Measurements from ENCODE around the gene ASTN2. TPM values are rescaled to one million over a fixed set of nuclear protein-coding genes. Genes with fewer than 3 reads are reported as not detected.

Gene ASTN2
- polyA plus RNA-seq, 2 of the 4 experiments (the other 2 are of a cell fraction) = 5.8 to 11.6 TPM

DNA sequence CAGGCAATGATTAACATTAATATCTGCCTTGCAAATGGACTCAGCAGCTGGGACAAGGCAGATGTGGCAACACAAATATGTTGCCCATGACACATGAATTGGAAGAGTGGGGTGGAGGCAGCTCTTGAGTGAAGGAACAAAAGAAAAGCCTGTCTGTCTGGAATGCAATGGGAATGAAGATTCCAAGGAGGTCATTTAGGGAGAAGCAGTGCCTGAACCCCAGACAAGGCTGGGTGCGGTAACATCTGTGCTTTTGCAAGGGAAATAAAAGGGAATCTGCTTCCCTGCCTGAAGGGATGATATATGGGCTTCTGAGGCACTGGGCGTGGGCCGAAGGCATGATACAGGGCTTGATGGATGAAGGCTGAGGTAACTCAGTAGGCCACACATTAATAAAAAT, 821.9 kb downstream of the ASTN2 start:
- H3K4me3 ChIP-seq = no peak overlapping the region
- H3K27ac ChIP-seq = no peak overlapping the region
- TF ChIP-seq JUNB (IDR thresholded peaks at IDR 0.05) (no peak), SMC3 (IDR thresholded peaks at IDR 0.05) (no peak), CHD4 (IDR thresholded peaks at IDR 0.05; ENCODE audit: borderline replicate concordance) (no peak), POLR2AphosphoS2 (conservative IDR thresholded peaks at IDR 0.05; ENCODE audit: low read length) (no peak), TP53 (CRISPR knock-in tag; IDR thresholded peaks at IDR 0.05) (no peak), HOXB13 (CRISPR knock-in tag; IDR thresholded peaks at IDR 0.05; ENCODE audit: low read depth) (no peak)
- TF ChIP-seq, protein P1, sequence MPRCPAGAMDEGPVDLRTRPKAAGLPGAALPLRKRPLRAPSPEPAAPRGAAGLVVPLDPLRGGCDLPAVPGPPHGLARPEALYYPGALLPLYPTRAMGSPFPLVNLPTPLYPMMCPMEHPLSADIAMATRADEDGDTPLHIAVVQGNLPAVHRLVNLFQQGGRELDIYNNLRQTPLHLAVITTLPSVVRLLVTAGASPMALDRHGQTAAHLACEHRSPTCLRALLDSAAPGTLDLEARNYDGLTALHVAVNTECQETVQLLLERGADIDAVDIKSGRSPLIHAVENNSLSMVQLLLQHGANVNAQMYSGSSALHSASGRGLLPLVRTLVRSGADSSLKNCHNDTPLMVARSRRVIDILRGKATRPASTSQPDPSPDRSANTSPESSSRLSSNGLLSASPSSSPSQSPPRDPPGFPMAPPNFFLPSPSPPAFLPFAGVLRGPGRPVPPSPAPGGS (IDR thresholded peaks at IDR 0.05) = no peak
- peaks cover 11% of the 10 kb centered on the region; the same call in 2 of the 3 replicates for H3K4me1 ChIP-seq
- 88% methylated on average over 3 of the region's 3 CpGs for WGBS (ENCODE audit: missing lambda C conversion rate)
- peaks cover 14% of the 10 kb centered on the region for H3K9me3 ChIP-seq
- ATAC-seq = no peak
- no peak for DNase-seq (ENCODE audit: low read depth in 1 of 2, low spot score in 1 of 2)
- CTCF ChIA-PET = interaction anchor here (1.4 kb wide), 1 partner anchor 21 kb away, joined by 4 read pairs; no protein-coding TSS in a partner anchor
- no peak overlapping the region for H3K4me2 ChIP-seq
- POLR2A ChIA-PET = no interaction called here
- no peak for FAIRE-seq

DNA sequence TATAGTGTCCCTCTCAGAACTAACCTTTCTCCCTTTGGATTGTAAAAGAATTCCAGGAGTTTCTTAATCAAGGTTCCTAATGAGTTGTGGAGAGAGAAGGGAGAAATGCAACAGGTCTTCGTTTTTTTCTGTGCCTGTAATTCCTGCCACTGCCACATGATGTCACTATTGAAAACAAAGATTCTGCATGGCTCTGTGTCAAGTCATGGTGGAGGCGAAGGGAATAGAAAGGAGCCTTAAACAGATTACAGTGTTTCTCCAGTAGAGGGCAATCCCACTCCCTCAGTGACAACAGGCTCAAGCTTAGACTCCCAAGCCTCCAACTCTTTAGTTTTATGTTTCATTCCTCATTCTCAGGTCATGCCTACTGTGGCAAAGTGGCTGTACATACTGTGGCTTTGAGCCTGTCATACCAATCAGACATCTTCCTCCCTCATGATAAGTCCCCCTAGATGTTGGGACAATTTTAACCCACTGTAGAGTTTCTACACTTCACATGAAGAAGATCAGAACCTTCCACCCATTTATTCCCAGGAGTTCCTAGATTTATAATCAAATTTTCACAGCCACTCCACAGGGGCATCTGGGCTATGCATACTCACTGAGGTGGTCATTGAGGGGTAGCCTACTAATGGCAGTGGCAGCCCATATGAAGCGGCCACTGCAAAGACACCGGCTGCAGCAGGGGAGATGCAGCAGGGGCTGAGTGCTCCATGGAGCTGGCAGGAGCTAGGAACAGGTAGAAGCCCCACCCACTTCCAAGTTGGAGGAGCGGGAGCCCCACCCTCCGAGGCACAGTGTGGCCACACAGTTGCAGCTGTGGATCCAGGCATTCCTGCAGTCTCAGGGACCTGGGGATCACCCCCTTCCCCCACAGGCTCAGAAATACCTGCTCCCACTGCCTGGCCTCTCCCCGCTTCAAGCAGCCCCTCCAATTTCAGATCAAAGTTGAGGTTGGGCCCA, 825.2 kb downstream of the ASTN2 start:
- Histone ChIP-seq H3K4me3 (no peak overlapping the region), H3K9me3 (peaks cover 19% of the 10 kb centered on the region), H3K27ac (no peak overlapping the region), H3K4me1 (peaks cover 8% of the 10 kb centered on the region; the same call in 2 of the 3 replicates), H3K4me2 (no peak overlapping the region)
- peak; percentile 39 for FAIRE-seq
- ChIA-PET CTCF (interaction anchor here (0.9 to 1.7 kb wide), 5 partner anchors 15 to 72 kb away, joined by 3 to 7 read pairs (median 4); no protein-coding TSS in a partner anchor), POLR2A (no interaction called here)
- DNase-seq (ENCODE audit: low read depth in 1 of 2, low spot score in 1 of 2) = peak; percentile 49 to 84
- peak; percentile 66 to 99; a peak in 5 of 6 replicates for ATAC-seq
- TF ChIP-seq SMC3 (IDR thresholded peaks at IDR 0.05) (no peak; the same call in 2 of the 3 replicates), RAD21 (conservative IDR thresholded peaks at IDR 0.05 in 1 of 2, IDR thresholded peaks at IDR 0.05 in 1 of 2) (peak in 1 of 2 experiments; percentile 57; a peak in 3 of 5 replicates)
- TF ChIP-seq, protein P2, sequence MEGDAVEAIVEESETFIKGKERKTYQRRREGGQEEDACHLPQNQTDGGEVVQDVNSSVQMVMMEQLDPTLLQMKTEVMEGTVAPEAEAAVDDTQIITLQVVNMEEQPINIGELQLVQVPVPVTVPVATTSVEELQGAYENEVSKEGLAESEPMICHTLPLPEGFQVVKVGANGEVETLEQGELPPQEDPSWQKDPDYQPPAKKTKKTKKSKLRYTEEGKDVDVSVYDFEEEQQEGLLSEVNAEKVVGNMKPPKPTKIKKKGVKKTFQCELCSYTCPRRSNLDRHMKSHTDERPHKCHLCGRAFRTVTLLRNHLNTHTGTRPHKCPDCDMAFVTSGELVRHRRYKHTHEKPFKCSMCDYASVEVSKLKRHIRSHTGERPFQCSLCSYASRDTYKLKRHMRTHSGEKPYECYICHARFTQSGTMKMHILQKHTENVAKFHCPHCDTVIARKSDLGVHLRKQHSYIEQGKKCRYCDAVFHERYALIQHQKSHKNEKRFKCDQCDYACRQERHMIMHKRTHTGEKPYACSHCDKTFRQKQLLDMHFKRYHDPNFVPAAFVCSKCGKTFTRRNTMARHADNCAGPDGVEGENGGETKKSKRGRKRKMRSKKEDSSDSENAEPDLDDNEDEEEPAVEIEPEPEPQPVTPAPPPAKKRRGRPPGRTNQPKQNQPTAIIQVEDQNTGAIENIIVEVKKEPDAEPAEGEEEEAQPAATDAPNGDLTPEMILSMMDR (IDR thresholded peaks at IDR 0.05) = peak; percentile 62
- 73% methylated on average over 7 of the region's 7 CpGs for WGBS (ENCODE audit: missing lambda C conversion rate)

DNA sequence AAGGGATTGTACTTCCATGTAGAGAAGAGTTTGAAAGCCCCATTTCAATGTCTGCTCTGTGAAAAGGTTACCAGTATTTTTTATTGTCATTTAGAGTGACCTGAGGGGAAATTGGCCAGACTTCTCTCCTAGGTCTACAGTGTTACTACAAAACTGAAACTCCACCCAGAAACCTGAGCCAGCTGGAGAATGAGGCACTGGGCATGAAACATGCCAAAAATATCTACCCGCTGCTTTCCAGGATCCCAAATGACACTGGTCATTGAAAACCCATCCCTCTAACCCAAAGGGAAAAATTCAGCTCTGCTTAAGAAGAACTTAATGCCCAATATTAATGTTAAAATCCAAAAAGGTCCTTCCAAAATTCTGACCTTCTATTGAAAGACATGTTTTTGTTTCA, 826.9 kb downstream of the ASTN2 start:
- Histone ChIP-seq H3K4me2 (no peak overlapping the region), H3K4me3 (no peak overlapping the region), H3K4me1 (no peaks in the 10 kb centered on the region), H3K9me3 (peaks cover 19% of the 10 kb centered on the region), H3K27ac (no peak overlapping the region)
- 90% methylated on average over 1 of the region's 1 CpG for WGBS (ENCODE audit: missing lambda C conversion rate)
- ATAC-seq (no peak), FAIRE-seq (no peak), DNase-seq (ENCODE audit: low read depth in 1 of 2, low spot score in 1 of 2) (no peak)
- POLR2A ChIA-PET = no interaction called here
- TF ChIP-seq HOXB13 (CRISPR knock-in tag; IDR thresholded peaks at IDR 0.05; ENCODE audit: low read depth) (no peak), MAZ (IDR thresholded peaks at IDR 0.05; ENCODE audit: borderline replicate concordance, low read depth, low read length) (no peak), EHMT2 (IDR thresholded peaks at IDR 0.05; ENCODE audit: low read depth) (no peak), JUNB (IDR thresholded peaks at IDR 0.05) (no peak), ZFP36 (IDR thresholded peaks at IDR 0.05; ENCODE audit: borderline replicate concordance, partially characterized antibody) (no peak), GATA3 (IDR thresholded peaks at IDR 0.05; ENCODE audit: borderline replicate concordance) (no peak), JUN (IDR thresholded peaks at IDR 0.05) (no peak)
- TF ChIP-seq, protein P2 (IDR thresholded peaks at IDR 0.05) = no peak
- TF ChIP-seq, protein P3, sequence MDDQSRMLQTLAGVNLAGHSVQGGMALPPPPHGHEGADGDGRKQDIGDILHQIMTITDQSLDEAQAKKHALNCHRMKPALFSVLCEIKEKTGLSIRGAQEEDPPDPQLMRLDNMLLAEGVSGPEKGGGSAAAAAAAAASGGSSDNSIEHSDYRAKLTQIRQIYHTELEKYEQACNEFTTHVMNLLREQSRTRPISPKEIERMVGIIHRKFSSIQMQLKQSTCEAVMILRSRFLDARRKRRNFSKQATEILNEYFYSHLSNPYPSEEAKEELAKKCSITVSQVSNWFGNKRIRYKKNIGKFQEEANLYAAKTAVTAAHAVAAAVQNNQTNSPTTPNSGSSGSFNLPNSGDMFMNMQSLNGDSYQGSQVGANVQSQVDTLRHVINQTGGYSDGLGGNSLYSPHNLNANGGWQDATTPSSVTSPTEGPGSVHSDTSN (IDR thresholded peaks at IDR 0.05) = no peak
- TF ChIP-seq, protein P4, sequence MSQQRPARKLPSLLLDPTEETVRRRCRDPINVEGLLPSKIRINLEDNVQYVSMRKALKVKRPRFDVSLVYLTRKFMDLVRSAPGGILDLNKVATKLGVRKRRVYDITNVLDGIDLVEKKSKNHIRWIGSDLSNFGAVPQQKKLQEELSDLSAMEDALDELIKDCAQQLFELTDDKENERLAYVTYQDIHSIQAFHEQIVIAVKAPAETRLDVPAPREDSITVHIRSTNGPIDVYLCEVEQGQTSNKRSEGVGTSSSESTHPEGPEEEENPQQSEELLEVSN (IDR thresholded peaks at IDR 0.05; ENCODE audit: borderline replicate concordance, low read depth) = no peak
- CTCF ChIA-PET = interaction anchor here (1.1 to 1.7 kb wide), 3 partner anchors 11 to 74 kb away, joined by 4 to 8 read pairs (median 7); no protein-coding TSS in a partner anchor
